GM19193 (cell line): ENCODE results near the gene COQ10A.

Experiments used
- POLR2A ChIP-seq: IDR thresholded peaks from 4 replicates; pipeline ENCODE4 v1.6.1; 2011; ENCODE audit not compliant: insufficient read depth, insufficient read length; ENCODE audit errors: extremely low read depth

The COQ10A gene

GRCh38 chr12:56234746-56235436, 31.9 kb upstream of the COQ10A start:
- no peak for TF ChIP-seq POLR2A

- no peak for TF ChIP-seq POLR2A
These were observed 30.7 kb upstream of the COQ10A start for GRCh38 chr12:56236091-56236490.

DNA sequence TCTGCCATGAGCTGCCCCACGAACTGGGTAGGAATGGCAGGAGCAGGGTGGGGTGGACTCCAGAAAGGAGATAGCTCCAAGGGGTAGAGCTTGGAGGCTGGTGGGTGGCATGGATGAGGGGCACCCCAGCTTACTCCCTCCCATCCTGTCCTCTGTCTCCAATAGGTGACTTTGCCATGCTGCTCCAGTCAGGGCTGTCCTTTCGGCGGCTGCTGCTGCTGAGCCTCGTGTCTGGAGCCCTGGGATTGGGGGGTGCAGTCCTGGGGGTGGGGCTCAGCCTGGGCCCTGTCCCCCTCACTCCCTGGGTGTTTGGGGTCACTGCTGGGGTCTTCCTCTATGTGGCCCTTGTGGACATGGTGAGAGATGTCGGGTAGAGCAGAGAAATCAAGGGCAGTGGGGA, 29.8 kb upstream of the COQ10A start:
- TF ChIP-seq POLR2A, result no peak

DNA sequence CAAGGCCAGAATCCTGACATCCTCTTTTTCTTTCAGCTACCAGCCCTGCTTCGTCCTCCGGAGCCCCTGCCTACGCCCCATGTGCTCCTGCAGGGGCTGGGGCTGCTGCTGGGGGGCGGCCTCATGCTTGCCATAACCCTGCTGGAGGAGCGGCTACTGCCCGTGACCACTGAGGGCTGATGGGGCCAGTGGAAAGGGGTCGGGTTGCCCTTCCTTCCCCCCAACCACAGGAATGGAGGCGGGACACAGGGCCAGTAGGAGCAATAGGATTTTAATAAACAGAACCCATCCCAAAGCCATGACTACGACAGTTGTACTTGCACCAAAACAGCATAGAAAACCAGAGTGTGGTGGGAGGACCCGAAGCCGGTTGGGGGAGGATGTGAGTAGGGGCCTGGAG, 29.2 kb upstream of the COQ10A start:
- no peak for TF ChIP-seq POLR2A

DNA sequence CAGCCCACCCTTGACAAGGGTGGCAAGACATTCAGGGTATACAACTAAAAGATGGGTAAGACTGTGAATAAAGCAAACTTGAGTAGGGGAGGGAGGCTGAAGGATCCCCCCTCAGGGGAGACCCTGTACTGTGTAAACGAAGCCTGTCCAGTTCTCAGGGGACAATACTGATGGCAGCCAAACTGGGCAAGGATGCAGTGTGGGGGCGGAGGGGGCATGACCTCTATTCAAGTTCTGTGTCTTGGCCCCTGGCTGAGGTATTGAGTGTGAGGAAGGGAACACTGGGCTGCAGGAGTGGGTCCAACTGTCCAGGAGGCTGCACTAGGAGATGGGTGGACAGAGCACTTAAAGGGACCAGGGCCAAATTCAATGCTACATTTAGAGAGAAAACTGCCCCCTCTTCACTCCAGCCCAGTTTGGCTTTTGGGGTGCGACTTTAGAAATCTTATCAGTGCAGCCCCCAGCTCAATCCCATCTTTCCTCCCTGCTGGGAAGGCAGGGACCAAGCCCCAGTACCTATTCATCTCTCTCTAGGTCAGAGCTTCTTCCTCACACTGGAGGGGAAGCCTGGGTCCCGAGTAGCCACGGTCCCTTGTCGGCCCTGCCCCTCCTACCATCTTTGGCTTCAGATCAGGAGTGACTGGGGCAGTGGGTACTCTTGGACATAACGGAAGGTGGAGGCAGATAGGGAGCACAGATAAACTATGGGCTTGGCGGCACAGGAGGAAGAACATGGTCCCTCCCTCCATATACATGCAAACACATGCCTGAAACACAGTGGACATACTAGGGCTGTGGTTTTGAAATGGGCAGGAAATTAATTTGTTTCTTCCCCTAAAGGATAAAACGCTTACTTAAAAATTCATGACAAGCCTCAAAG, 25.1 kb upstream of the COQ10A start:
- no peak for TF ChIP-seq POLR2A

DNA sequence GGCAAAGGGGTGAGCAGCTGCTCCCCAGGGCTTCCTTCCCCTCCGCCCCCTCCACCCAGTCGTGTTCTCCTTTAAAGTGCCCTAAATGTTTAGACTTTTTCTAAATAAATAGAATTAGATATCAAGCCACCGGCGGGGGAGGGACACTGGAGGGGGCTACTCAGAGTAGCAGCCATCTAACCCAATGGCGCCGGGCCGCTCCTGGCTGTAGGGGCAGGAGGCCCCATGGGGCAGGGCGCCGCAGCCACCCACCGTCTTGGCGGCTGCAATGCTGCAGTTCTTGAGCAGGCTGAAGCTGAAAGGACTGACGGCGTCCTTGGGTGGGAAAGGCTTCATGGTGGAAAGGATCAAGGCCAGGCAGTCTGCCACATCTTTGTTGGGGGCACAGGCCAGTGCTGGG, 23.8 kb upstream of the COQ10A start:
- no peak for TF ChIP-seq POLR2A

DNA sequence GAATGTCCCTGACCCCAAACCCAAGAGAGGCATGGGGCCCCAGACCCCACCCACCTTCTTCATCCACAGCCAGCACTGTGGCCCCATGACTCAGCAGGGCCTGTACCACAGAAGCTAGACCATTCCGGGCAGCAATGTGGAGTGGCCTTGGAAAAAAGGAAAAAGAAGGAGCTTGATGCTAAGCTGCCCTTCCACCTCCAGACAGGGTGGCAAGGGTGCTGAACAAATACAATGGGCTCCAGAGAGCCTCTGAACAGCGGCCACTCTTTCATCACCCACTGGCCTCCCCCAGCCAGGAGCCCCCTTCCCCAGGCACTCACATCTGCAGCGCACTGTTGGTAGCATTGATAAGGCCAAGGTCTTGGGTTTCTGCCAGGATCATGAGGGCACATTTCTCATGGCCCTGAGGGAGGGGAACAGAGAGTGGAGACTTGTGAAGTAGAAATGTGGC, 23.0 kb upstream of the COQ10A start:
- TF ChIP-seq POLR2A, result no peak

DNA sequence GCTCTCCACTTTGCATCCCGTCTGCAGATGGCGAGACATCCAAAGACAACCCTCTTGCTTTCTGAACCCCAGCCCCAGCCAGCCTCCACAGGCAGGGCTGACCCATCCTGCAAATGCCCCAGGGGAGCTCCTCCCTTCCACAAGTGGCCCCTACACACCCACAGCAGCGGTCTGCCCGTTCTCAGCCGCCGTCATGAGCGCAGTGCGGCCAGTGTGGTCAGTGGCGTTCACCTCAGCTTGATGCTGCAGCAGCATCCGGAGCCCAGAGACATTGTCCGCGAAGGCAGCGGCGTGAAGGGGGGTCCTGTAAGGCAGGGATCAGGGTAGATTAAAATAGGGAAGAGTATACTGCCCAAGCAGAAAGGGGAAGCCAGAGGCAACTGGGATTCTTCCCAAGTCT, 22.2 kb upstream of the COQ10A start:
- no peak for TF ChIP-seq POLR2A

GRCh38 chr12:56247923-56248322, 18.8 kb upstream of the COQ10A start:
- no peak for TF ChIP-seq POLR2A

- no peak for TF ChIP-seq POLR2A
These were observed 18.0 kb upstream of the COQ10A start for GRCh38 chr12:56248711-56249110.

- no peak for TF ChIP-seq POLR2A
These were observed 14.1 kb upstream of the COQ10A start for GRCh38 chr12:56252649-56253048.

- no peak for TF ChIP-seq POLR2A
These were observed 13.7 kb upstream of the COQ10A start for GRCh38 chr12:56253091-56253490.

DNA sequence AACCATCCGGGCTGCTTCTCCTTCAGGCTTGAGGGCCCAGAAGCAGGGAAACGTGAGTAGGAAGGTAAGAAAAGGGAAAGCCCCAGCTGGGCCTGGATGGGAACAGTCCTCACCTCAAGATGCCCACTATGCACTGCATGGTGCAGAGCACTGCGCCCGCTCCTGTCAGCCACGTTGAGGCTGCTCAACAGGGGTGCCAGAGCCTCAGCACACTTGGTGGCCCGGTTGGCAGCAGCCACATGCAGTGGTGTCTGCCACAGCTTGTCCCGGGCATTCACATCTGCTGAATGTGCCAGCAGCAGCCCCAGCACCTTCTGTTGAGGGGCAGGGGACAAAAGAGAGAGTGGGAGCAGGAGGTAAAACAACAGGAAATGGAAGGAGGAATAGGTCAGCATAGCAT, 11.1 kb upstream of the COQ10A start:
- TF ChIP-seq POLR2A, result no peak

- TF ChIP-seq POLR2A, result no peak
These were observed 10.3 kb upstream of the COQ10A start for GRCh38 chr12:56256326-56256960.

GRCh38 chr12:56257071-56257470, 9.7 kb upstream of the COQ10A start:
- no peak for TF ChIP-seq POLR2A
